NOMO-1 treated with DMSO at 0.1 percent for 48 hours (cell line): ENCODE results near the gene CATSPER2.
"Not testable (repeated sequence)": the region's sequence is repeated elsewhere in the genome, so short reads cannot be mapped to it uniquely, and the experiment has no call there.

Experiments
- DNase-seq: peaks from one replicate; lab custom pipeline; 2025; ENCODE audit not compliant: unreplicated experiment; lab: John Stamatoyannopoulos, UW

Gene CATSPER2

DNA sequence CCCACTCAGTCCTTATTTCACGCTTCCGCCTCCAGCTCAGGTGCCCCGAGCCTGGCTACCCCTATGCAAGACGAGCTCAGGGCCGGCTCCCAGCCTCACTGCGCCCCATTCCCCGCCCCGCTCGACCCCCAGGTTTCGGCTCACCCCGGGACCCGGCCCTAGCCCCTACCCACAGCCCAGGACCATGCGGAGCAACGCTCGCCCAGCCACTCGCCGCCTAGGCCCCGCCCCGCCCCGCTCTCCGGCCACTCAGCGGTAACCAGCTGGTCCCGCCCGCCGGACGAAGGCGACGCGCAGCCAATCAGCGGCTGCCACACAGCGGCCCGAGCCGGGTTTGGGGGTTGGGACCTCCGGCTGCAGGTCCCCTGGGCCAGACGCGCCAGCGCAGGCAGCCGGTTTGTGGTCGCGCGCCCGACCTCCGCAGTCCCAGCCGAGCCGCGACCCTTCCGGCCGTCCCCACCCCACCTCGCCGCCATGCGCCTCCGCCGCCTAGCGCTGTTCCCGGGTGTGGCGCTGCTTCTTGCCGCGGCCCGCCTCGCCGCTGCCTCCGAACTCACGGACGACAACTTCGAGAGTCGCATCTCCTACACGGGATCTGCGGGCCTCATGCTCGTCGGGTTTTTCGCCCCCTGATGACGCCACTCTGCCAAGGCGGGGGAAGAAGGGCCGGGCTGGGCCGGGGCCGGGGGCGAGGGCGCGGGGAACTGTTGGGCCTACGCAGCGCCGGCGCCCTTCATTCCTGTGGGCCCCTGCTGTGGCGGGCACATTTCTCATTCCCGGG, at the start of gene CATSPER2:
TSS of gene CATSPER2 (minus strand) at position 196 of the 781 bp plus-strand sequence. CDS start 783 bp downstream, outside the sequence.
- DNase-seq: no peak

DNA sequence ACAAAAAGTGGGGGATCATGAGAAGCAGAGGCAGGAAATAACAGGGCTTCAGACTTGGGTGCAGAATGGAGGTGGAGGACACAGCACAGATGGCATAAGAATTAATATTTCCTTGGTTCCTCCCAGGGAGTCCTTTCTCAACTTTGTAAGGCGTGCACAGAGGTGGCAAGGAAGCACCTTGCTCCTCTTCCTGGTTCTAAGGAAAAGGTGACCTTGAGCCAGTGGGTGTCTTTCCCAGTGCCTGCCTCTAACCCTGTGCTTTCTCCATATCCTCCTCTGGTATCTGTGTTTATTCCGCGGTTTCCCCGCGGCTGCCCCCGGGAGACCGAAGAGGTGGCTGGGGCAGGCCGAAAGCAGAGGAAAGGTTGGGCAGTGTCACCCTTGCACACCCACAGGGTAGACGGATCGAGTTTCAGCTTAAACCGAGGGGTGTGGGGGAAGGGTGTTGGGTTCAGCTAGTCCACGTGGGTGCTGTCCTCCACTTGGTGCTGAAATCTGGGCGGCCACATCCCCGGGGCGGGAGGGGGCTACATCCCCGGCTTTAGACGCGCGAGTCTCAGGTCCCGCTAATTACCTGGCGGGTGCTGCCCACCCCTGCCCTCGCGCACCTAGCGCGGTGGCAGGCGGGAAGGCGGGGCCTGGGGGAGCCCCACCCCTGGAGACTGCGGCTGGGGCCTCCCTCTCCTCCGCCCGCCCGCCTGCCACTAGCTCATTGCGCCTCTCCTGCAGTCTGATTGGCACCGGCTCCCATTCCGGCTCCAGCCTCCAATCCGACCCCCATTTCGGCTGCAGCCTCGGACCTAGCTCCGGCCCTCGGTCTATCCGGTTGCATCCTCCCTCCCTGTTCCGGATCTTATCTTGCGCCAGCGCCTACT, 44.7 kb upstream of the CATSPER2 start, which contains the start of gene CKMT1A:
TSS of gene CKMT1A (plus strand) at position 712 of the 875 bp plus-strand sequence. CDS start 192 bp downstream, outside the sequence.
- not testable (repeated sequence) for DNase-seq

DNA sequence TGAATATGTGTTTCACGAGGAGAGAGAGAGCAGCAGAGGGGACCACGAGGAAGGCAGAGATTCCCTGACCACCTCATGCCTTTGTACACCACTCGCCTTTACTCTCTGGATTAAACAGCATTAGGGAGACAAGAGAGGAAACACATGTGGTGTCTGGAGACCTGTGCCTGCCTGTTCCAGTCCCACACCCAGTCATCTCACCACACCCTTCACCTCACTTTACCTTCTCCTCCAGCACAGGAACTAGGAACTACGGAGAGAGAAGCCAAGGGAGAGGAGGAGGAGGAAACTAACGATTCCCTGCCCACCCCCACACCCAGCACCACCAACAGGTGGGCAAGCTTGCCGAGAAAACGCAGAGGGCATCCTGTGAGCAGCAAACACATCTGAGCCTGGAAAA, 44.0 kb upstream of the CATSPER2 start:
- DNase-seq: not testable (repeated sequence)

DNA sequence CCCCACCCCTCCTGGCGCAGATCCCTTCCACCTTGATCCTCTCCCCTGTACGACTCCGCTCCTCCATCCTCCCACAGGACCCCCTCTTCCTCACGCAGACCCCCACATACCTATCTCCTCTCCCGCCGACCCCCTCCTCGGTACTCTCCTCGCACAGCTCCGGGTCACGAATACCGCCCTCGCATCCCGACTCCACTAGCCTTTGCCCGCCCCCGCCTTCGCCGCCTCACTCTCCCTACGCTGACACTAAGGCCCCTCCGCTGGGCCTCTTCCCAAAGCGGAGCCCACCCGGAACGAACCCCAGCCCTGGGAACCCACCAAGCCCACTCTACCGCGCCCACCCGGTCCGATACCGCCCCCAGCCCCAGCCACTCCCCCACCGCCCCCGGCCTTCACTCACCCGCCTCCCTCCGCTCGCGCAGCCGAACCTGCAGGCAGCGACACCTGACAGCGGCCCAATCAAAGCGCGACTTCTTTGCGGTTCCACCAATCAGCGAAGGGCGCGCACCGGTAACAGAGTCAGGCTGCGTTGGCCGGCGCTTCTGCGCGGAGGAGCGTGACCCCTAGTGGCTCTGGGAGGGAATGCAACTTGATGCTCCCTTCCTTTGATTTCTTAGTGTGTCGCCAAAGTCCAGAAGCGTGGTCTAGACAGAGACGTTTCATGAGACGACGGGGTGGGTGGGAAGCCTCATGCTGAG, 41.1 kb upstream of the CATSPER2 start:
- not testable (repeated sequence) for DNase-seq

DNA sequence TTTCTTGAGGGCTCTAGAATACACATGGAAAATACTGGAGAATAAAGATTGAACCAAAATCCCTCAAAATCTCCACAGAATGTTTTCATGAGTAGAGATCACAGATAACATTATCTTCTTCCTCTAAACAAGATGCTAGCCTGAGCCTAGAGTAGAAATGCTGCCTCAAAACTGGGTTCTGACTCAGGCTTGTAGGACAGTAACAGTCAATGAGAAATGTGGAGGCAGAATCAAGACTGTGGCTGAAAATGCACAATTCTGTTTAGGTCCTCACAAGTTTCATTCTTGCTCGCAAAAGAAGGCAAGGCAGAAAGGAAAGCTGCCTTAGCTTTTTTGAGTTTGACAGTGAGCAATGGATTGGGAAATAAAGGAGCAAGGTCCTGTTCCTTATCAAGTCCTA, 25.5 kb upstream of the CATSPER2 start:
- not testable (repeated sequence) for DNase-seq

DNA sequence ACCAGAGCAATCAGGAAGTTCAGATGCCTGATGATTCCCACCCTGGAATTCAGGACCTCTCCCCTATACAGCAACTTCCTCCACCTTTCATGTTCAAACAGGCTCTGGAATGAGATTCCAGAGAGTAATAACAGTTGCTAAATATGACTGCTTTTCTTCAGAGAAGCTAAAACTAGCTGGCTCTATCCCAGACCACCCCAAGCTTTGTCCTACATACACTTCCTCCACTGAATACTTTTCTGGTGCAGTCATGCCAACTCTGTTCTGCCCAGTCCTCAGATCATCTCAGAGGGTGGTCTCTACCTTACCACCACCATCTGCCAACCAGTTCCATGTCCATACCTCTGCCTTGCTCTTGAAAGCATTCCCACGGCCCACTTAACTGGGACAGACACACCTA, 17.5 kb upstream of the CATSPER2 start:
- DNase-seq: not testable (repeated sequence)

DNA sequence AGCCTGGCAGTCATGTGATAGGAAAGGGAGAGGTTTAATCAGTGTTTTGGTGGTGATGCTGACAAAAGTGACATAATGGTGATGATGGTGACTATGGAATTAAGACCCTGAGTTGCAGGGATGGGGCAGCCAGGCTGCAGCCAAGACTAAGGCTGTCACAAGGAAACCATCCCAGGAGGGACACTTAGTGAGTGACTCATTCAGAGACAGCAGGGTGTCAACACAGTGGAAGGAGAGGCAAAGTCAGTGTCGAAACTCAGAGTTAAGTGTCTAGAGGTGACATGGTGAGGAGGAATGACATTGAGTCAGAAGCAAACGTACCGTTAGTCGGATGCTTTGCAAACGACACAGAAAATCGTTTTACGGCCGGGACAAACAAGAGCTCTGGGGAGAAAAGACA, 14.7 kb upstream of the CATSPER2 start:
- DNase-seq: not testable (repeated sequence)

DNA sequence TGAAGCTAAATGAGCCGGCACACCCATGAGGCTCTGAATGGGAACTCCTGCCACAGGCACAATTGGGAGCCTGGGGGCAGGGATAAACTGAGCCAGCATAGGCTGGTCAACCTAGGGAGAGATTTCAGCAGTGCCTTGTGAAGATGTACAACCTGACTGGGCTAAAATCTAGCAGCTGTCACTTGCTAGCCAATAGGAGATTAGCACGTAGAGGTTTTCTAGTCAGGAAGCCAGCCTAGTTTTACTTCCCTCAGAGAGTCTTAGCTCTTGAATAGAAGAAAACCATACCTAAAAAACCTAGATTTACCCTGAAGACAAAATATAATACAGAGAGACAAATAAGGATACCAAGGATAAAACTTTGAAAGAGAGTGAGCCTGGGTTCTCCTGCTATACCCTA, 13.6 kb upstream of the CATSPER2 start:
- DNase-seq: not testable (repeated sequence)

DNA sequence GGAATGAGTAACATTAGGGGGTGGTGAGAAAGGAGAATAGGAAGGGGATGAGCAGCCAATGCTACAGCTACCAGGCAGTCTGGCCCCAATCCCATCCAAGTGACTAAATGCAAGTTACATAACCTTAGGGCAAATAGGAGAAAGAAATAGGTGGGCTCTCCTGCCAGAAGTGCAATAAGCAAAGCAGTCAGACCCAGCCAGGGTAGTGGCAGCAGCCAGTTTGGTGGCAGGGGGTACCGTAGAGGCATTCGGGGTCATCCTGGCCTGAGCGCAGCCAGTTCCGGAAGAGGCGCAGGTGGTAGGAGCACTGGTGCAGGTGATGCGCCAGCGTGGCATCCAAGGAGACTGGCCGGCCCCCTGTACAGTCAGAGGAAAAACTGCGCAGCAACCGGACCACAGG, 11.1 kb upstream of the CATSPER2 start:
- not testable (repeated sequence) for DNase-seq

DNA sequence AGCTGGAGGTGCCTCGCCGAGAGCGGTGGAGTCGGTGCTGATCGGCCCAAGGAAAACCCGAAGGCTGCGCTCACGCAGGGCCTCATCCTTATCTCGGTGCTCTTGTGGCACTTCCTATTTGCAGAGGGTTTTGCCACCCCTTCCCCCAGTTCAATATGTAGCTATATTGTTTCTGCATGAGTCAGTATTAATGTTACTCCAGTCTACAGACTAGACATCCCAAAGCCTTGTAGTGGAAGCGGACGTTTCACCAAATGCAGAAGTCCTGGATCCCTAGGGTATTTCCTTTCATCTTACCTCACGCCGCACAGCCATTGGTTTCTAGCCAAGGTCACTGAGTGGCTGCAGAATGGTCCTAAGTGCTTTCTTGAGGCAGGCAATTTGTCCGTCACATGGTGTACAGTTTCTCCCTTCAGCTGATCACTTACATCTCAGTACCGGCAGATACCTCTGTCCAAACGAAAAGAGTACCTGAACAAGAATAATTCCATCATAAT, 834 bp upstream of the CATSPER2 start:
- not testable (repeated sequence) for DNase-seq

DNA sequence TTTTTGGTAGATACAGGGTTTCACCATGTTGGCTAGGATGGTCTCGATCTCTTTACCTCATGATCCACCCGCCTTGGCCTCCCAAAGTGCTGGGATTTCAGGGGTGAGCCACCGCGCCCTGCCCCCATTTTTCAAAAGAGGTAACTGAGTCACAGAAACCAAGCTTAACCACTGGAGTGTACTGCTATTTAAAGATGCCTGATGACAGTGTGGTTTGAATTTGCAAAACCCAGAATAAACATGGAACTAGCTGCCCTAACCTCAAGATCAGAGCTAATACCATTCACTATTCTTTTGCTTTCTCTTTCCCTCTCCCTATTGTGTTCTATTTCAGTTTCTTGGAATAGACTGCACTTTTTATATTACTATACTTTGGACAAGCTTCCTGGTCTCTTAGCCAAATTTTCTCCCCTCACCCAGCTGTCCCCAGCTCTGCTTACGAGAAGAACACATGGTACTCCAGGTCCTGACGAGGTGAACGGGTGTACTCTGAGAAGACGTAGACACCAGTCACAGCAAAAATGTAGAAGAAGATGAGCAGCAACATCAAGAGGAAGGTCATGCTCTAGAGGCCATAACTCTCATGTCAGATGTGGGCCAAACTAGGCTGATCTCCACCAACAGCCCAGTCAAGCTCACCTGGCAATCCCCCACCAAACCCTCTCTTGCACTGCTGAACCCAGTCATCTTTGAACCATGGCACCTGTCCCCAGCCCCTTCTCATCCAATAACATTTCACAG, 10.0 kb downstream of the CATSPER2 start:
- DNase-seq: not testable (repeated sequence)

DNA sequence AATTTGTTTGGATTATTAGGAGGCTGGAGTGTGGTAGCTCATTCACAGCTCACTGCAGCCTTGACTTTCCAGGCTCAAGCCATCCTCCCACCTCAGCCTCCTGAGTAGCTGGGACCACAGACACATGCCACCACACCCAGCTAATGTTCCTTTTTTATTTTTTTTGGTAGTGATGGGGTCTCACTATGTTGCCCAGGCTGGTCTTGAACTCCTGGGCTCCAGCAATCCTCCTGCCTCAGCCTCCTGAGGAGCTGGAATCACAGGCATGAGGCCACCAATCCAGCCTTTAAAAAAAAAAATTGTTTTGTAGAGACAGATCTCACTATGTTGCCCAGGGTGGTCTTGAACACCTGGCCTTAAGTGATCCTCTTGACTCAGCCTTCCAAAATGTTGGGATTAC, 21.7 kb downstream of the CATSPER2 start:
- not testable (repeated sequence) for DNase-seq

DNA sequence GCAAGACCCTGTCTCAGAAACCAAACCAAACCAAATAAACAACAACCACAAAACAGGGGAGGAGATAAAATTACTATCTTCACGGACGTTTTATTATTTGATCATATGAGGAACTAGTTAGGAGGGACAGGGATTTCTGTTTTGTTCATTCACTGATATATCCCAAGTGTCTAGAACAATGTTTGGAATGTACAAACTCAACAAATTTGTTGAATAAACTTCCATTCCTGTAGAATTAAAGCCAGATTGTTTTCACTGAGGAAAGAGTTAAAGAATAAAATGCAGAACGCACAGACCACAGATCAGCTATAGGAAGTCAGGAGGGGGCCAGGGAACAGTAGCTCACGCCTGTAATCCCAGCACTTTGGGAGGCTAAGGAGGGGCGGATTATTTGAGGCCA, 23.5 kb downstream of the CATSPER2 start:
- DNase-seq: no peak

DNA sequence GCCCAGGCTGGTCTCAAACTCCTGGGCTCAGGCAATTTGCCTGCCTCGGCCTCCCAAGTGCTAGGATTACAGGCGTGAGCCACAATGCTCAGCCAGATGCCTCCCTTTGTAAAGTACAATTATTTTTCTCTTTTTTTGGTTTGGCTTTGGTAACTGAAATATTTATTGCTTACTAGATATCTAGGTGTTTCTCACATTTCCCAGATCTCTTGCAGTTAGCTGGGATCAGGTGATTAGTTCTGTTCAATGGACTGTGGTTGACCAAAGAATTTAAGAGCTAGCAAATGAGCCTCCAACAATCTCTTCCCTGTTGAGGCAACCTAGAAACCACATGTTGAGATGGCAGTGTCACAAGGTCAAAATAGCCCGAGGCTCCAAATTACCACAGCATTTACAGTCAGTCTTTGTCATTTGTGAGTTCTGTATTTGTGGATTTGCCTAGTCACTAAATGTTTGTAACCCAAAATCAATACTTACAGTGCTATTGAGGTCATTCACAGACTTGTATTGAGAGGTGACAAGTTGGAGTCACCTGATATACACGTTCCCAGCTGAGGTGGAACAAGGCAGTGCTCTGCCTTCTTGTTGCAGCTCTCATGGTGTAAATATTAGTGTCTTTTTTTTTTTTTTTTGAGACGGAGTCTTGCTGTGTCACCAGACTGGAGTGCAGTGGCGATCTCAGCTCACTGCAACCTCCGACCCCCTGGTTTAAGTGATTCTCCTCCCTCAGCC, 26.4 kb downstream of the CATSPER2 start:
- not testable (repeated sequence) for DNase-seq

DNA sequence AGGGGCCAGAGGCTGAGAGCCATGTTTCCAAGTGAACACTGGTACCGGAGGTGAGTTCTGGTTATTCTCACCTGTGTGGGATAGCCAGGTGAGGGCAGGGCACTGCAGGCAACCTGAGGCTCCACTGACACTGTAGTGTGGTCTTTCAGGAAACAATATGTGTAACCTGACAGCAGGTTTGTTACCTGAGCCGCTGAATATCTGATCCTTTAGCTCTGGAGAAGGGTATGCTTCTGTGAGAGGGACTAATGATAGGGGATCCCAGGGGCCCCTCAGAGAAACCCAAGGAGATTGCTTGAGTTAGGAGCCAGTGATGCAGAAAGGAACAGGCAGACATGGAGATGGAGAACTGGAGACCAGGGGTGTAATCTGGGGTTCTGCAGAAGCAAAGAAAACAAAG, 29.9 kb downstream of the CATSPER2 start, which contains the start of gene STRC:
TSS of gene STRC (minus strand) at position 101 of the 400 bp plus-strand sequence. CDS start at position 23, 78 bp downstream.
- DNase-seq: not testable (repeated sequence)

DNA sequence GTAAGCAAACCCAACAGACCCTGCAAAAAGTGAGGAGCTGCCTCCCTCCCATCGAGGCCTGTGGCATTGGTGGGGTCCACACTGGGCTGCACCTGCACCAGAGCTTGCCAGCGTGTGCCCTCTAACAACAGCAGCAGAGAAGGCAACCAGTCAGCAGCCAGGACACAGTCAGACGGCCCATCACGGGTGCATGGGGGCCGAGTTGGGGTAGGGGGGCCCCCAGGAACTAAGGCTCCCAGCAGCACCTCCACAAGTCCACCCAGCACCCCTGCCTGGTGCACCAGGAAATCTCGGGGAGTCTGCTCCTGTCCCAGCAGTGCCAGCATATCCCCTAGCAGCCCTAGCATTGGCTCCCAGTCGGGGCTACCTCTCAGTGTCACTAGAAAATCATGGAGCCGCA, 30.9 kb downstream of the CATSPER2 start:
- DNase-seq: not testable (repeated sequence)

DNA sequence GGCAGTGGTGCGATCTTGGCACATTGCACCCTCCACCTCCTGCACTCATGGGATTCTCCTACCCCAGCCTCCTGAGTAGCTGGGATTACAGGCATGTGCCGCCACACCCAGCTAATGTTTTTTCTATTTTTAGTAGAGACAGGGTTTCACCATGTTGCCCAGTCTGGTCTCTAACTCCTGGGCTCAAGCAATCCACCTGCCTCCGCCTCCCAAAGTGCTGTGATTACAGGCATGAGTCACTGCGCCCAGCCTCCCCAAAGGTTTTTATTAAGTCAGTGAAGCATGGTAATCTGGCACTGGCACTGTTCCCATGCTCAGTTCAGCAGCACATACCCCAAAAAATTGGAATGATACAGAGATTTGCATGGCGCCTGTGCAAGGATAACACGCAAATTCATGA, 46.4 kb downstream of the CATSPER2 start:
- not testable (repeated sequence) for DNase-seq

DNA sequence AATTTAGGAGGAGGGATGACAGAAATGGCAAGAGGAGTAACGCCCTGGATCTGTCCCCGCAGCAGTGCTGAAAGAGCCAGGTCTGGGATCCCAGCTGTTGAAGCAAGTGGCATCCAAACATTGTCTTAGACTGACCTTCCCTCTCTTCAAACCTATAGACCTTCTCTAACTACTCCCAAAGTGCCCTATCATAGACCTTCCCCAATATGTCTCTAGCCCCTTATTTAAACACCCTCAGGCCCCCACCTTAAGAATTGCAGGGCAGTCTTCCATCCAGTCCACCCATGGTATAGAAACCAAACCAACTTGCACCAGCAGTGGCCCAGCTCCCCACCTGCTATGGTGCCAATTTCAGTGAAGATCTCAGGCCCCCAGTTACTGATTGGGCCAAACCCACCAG, 48.4 kb downstream of the CATSPER2 start:
- DNase-seq: not testable (repeated sequence)

DNA sequence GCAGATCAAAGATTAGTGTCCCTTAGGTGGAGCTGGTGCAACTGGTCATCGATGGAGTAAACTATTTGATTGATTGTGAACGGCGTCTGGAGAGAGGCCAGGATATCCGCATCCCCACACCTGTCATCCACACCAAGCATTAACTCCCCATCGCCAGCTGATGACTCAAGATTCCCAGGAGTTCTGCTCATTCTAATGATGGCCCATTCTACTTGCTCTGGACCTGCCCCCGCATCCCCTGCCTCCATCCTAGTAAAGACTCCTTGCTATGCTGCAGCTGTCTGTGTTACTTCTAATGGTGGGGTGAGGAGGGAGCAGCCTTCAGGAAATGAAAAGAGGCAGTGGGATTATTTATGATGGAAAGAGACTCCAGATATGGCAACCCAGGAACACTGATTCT, 49.5 kb downstream of the CATSPER2 start:
- not testable (repeated sequence) for DNase-seq
